Measurements from ENCODE around the gene PDE6H. TPM values are rescaled to one million over a fixed set of nuclear protein-coding genes. Genes with fewer than 3 reads are reported as not detected.

PDE6H gene
- total and polyA plus RNA-seq, 2 donors (not counting 3 experiments of a cell fraction or from before 2014, with no cell fraction given), result not detected

GRCh38 chr12:14961466-14962152 is 11.2 kb upstream of the PDE6H start, which contains the start of gene ARHGDIB:
Gene ARHGDIB (minus strand): TSS chr12:14961601. CDS start chr12:14950712, 10,889 bp downstream.
- dilution Hi-C loops (cut with MboI; ENCODE audit: extremely low pct_ligation_motif_present, low sequenced_read_pairs) (no loop called here), intact Hi-C loops (cut with micrococcal nuclease) (loop anchor here (1.0 to 2.0 kb wide), 8 partner anchors 9 to 187 kb away; partner anchors contain the start of genes C12orf60, MGP and WBP11)
- H3K9me1 ChIP-seq (replicated peaks; ENCODE audit: control insufficient read depth, extremely low read depth, insufficient read depth, low read length), result no peaks in the 10 kb centered on the region
- no TSS peak for BruUV-seq (replicated peaks)
- no peaks in the 10 kb centered on the region for H4K20me1 ChIP-seq (replicated peaks; ENCODE audit: control insufficient read depth, extremely low read depth, insufficient read depth, low read length)
- H3K4me1 ChIP-seq (ENCODE audit: control insufficient read depth, extremely low read depth, insufficient read depth, low read length), result peaks cover 45% of the 10 kb centered on the region
- peak within 1 kb of the TSS; percentile 98 for H3K4me2 ChIP-seq (ENCODE audit: insufficient read depth, low read length)
- ChIA-PET CTCF (interaction anchor here (0.6 to 1.5 kb wide), 4 partner anchors 14 to 116 kb away, joined by 3 to 6 read pairs (median 4); no protein-coding TSS in a partner anchor), POLR2A (interaction anchor here (1.0 kb wide), 1 partner anchor 13 kb away, joined by 3 read pairs; no protein-coding TSS in a partner anchor)
- H3K36me3 ChIP-seq (ENCODE audit: control insufficient read depth in 2 of 2, extremely low read depth in 1 of 2, insufficient read depth in 2 of 2, low read length in 2 of 2), result no peaks in the 10 kb centered on the region
- DNase-seq (ENCODE audit: low read depth, low spot score), result peak; percentile 90
- no peaks in the 10 kb centered on the region for H3K27me3 ChIP-seq (ENCODE audit: control insufficient read depth in 2 of 2, insufficient read depth in 2 of 2, low read length in 2 of 2)
- H3K9me3 ChIP-seq (replicated peaks; ENCODE audit: control insufficient read depth, insufficient read depth, low read length), result no peaks in the 10 kb centered on the region
- H3K79me2 ChIP-seq (ENCODE audit: control insufficient read depth, insufficient read depth, low read length), result peaks cover 47% of the 10 kb centered on the region
- peak; percentile 87 for FAIRE-seq
- peak within 1 kb of the TSS; percentile 93 for H3K9ac ChIP-seq (replicated peaks; ENCODE audit: extremely low read depth, insufficient read depth, low read length)
- peak within 1 kb of the TSS; percentile 62 for H2AFZ ChIP-seq (ENCODE audit: low read depth, low read length)
- peak within 1 kb of the TSS; percentile 57 to 78 (median 64) for H3K4me3 ChIP-seq (replicated peaks in 1 of 3; ENCODE audit: insufficient read depth in 1 of 3, low read depth in 1 of 3, low read length in 3 of 3)
- no peak for TF ChIP-seq EZH2 (IDR thresholded peaks at IDR 0.05; ENCODE audit: borderline replicate concordance, low read depth, low read length, severe bottlenecking)
- TF ChIP-seq GATA2 (IDR thresholded peaks at IDR 0.05; ENCODE audit: insufficient read depth, insufficient read length, low read depth, low read length), result peak; percentile 98
- peak; percentile 67 for TF ChIP-seq MYC (IDR thresholded peaks at IDR 0.05; ENCODE audit: low read depth, low read length)
- TF ChIP-seq POLR2A (IDR thresholded peaks at IDR 0.05; ENCODE audit: low read depth, low read length), result peak; percentile 41
- peak; percentile 60 for TF ChIP-seq POLR2AphosphoS5 (IDR thresholded peaks at IDR 0.05; ENCODE audit: insufficient read depth, low read depth, low read length)
- TF ChIP-seq FOS (IDR thresholded peaks at IDR 0.05; ENCODE audit: borderline replicate concordance, insufficient read depth, low read length), result no peak
- TF ChIP-seq CTCF (IDR thresholded peaks at IDR 0.05; ENCODE audit: extremely low read depth in 1 of 2, insufficient read depth in 1 of 2, low read depth in 1 of 2, low read length in 2 of 2), result no peak
- peak; percentile 16 for TF ChIP-seq JUN (IDR thresholded peaks at IDR 0.05; ENCODE audit: borderline replicate concordance, insufficient read depth, insufficient read length, low read depth)
- TF ChIP-seq MAX (IDR thresholded peaks at IDR 0.05; ENCODE audit: insufficient read depth, insufficient read length), result peak; percentile 87
- H3K27ac ChIP-seq (ENCODE audit: insufficient read depth, low read depth, low read length), result peak within 1 kb of the TSS; percentile 80
